Esophagus muscularis mucosa (tissue), 4 donors: ENCODE measurements around the gene FZR1. TPM values are rescaled to one million over a fixed set of nuclear protein-coding genes. Genes with fewer than 3 reads are reported as not detected.
A peak's percentile ranks its signal among the peaks of the same experiment; 100 is the strongest.

ENCODE experiments used
- DNase-seq: peaks from one replicate; pipeline ENCODE4 v3.0.0-alpha.2; 2017; ENCODE audit errors: extremely low spot score
- H3K27ac ChIP-seq, 4 donors: fragments of 200-600 bp; sonication (generic); replicated peaks in 1 of 4; 1 replicate in 3 of 4; 2 replicates in 1 of 4; pipeline ENCODE4 v1.5.1; 2016 to 2019; ENCODE audit warnings: mild to moderate bottlenecking in 1 of 4
- H3K27me3 ChIP-seq, 4 donors: fragments of 200-600 bp; sonication (generic); one replicate each; pipeline versions ENCODE4 v1.5.1 to v1.6.0; 2016 to 2019
- H3K36me3 ChIP-seq, 4 donors: fragments of 200-600 bp; sonication (generic); one replicate each; pipeline ENCODE4 v1.5.1; 2016 to 2019
- H3K4me1 ChIP-seq, 4 donors: fragments of 200-600 bp; sonication (generic); one replicate each; pipeline ENCODE4 v1.5.1; 2016 to 2019
- H3K4me3 ChIP-seq, 4 donors: fragments of 200-600 bp; sonication (generic); 1 replicate in 2 of 4; 2 replicates in 2 of 4; pipeline ENCODE4 v1.5.1; 2016 to 2019; ENCODE audit warnings: mild to moderate bottlenecking in 4 of 4, moderate library complexity in 1 of 4
- H3K9me3 ChIP-seq, 4 donors: fragments of 200-600 bp; sonication (generic); 1 replicate in 3 of 4; 2 replicates in 1 of 4; pipeline ENCODE4 v1.5.1; 2016 to 2019
- CTCF ChIP-seq, 3 experiments: fragments of 200-600 bp in 2 of 3; fragments of 450-650 bp in 1 of 3; sonication (generic) in 2 of 3; IDR thresholded peaks; one replicate each; pipeline ENCODE4 v1.5.1; 2017 to 2019; ENCODE audit warnings: antibody characterized with exemption in 3 of 3, mild to moderate bottlenecking in 2 of 3, moderate library complexity in 1 of 3
- EP300 ChIP-seq: sonication (generic); formaldehyde crosslinking; IDR thresholded peaks from one replicate; pipeline ENCODE4 v1.6.1; 2017; ENCODE audit warnings: antibody characterized with exemption
- POLR2A ChIP-seq: fragments of 450-650 bp; IDR thresholded peaks from one replicate; pipeline ENCODE4 v1.6.1; 2017; ENCODE audit warnings: antibody characterized with exemption, moderate library complexity, mild to moderate bottlenecking, low read depth
- POLR2AphosphoS5 ChIP-seq, 2 donors: sonication (generic); formaldehyde crosslinking; IDR thresholded peaks; one replicate each; pipeline ENCODE4 v1.6.1; 2017; ENCODE audit warnings: antibody characterized with exemption in 2 of 2
- WGBS: methylation state at CpG from one replicate; pipeline ENCODE4 v1.1.5; 2018; 5-methylcytosine and 5-hydroxymethylcytosine counted together
- intact Hi-C: fragments of 100-400 bp; cut with DNase I; formaldehyde crosslinking; loops from one replicate; pipeline ENCODE4 v1.15.1; 2023
- total RNA-seq, 4 donors: library from RNA; depleted of rRNA; stranded (reverse); fragments of >200 nt; gene quantifications; one replicate each; pipeline versions ENCODE4 v1.1.0 to v1.2.1, GENCODE V29; 2016

FZR1 gene
- total RNA-seq, 4 donors from 2014 or later: 15.8 to 41.2 (median 31.4) TPM

DNA sequence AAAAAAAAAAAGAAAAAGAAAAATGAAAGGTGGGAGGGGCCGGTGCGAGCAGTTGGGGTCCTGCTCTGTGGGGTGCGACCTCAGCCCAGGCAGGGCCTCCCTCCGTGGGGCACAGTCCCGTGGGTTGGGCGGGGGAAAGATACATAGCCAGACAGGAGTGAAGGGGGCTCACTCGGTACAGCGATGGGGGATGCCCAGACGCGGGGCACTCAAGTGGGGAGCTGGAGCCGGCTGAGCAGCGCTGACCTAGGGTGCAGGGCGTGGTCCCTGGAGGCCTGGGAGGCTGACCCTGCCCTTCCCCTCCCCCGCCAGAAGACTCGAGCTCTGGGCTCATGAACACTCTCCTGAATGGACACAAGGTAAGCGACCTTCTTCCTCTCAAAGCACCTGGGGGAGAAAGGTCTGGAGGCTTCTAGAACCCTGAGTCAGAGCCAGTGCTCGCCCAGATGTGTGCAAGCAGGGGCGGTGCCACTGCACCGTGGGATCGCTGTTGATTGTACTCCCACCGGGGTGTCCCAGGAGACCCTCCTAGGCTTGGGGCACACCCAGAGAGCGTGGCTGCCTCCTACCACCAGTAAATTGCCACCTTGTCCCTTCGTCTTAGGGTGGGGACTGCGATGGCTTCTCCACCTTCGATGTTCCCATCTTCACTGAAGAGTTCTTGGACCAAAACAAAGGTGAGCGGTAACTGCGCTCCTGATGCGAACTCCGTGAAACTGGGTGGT, 70.0 kb downstream of the FZR1 start:
- 85% methylated on average over 17 of the region's 29 CpGs for WGBS
- Histone ChIP-seq H3K27ac (peak overlapping the region; percentile 76 to 85 (median 81)), H3K9me3 (no peaks in the 10 kb centered on the region), H3K4me1 (peaks cover 21 to 81% (median 65%) of the 10 kb centered on the region in 4 donors), H3K27me3 (no peaks in the 10 kb centered on the region), H3K4me3 (peak overlapping the region; percentile 45 to 59 (median 48)), H3K36me3 (peaks cover 5 to 14% (median 12%) of the 10 kb centered on the region in 4 donors)
- DNase-seq: no peak
- intact Hi-C loops: loop anchor here (5.0 kb wide), 1 partner anchor 41 kb away; no protein-coding TSS in a partner anchor
- no peak for TF ChIP-seq POLR2A
- no peak for TF ChIP-seq POLR2AphosphoS5 (IDR thresholded peaks at IDR 0.05)
- TF ChIP-seq CTCF (IDR thresholded peaks at IDR 0.05): no peak
- no peak for TF ChIP-seq EP300

- peak; percentile 56 to 60 for TF ChIP-seq POLR2AphosphoS5 (IDR thresholded peaks at IDR 0.05)
- peak in 2 of 3 experiments; percentile 12 to 21 for TF ChIP-seq CTCF (IDR thresholded peaks at IDR 0.05)
- TF ChIP-seq POLR2A: no peak
- no peak for DNase-seq
- Histone ChIP-seq H3K27me3 (no peaks in the 10 kb centered on the region), H3K4me1 (peaks cover 21 to 77% (median 61%) of the 10 kb centered on the region in 4 donors), H3K27ac (peak overlapping the region; percentile 76 to 85 (median 81)), H3K9me3 (no peaks in the 10 kb centered on the region), H3K36me3 (peaks cover 5 to 14% (median 12%) of the 10 kb centered on the region in 4 donors), H3K4me3 (peak overlapping the region; percentile 45 to 59 (median 48))
- intact Hi-C loops: loop anchor here (5.0 kb wide), 1 partner anchor 40 kb away; no protein-coding TSS in a partner anchor
- WGBS: 39% methylated on average over 52 of the region's 78 CpGs
Measured at GRCh38 chr19:3576696-3577443, 70.8 kb downstream of the FZR1 start.

- WGBS: 94% methylated on average over 39 of the region's 60 CpGs
- TF ChIP-seq POLR2A (no peak), POLR2AphosphoS5 (IDR thresholded peaks at IDR 0.05) (no peak), CTCF (IDR thresholded peaks at IDR 0.05) (no peak), EP300 (no peak)
- no peak overlapping the region for H3K4me3 ChIP-seq
- peaks cover 5 to 14% (median 12%) of the 10 kb centered on the region in 4 donors for H3K36me3 ChIP-seq
- H3K9me3 ChIP-seq: no peaks in the 10 kb centered on the region
- no peaks in the 10 kb centered on the region for H3K27me3 ChIP-seq
- DNase-seq: no peak
- peak overlapping the region; percentile 76 to 85 (median 81) for H3K27ac ChIP-seq
- H3K4me1 ChIP-seq: peaks cover 21 to 72% (median 56%) of the 10 kb centered on the region in 4 donors
- intact Hi-C loops: loop anchor here (5.0 kb wide), 1 partner anchor 39 kb away; no protein-coding TSS in a partner anchor
Measured at GRCh38 chr19:3577723-3578344, 71.7 kb downstream of the FZR1 start.

DNA sequence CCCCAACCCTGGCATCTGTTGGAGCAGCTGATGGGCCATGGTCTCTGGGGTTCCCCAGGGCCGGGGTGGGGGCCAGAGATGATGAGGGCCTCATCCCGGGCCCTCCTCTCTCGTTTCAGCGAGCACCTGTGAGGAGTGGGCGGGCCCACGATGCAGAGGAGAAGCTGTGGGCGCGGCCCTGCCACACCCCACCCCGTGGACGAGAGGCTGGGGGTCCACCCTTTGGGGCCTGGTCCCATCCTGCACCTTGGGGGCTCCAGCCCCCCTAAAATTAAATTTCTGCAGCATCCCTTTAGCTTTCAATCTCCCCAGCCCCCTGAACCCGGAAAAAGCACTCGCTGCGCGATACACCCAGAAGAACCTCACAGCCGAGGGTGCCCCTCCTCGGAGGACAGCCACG, 72.3 kb downstream of the FZR1 start:
- TF ChIP-seq POLR2A (no peak), CTCF (IDR thresholded peaks at IDR 0.05) (no peak), EP300 (no peak), POLR2AphosphoS5 (IDR thresholded peaks at IDR 0.05) (no peak)
- Histone ChIP-seq H3K36me3 (peaks cover 5 to 14% (median 12%) of the 10 kb centered on the region in 4 donors), H3K9me3 (no peaks in the 10 kb centered on the region), H3K4me1 (peaks cover 20 to 68% (median 54%) of the 10 kb centered on the region in 4 donors), H3K4me3 (no peak overlapping the region), H3K27ac (peak overlapping the region in 3 of 4 donors; percentile 5 to 85 (median 80)), H3K27me3 (no peaks in the 10 kb centered on the region)
- intact Hi-C loops: loop anchor here (5.0 kb wide), 1 partner anchor 39 kb away; no protein-coding TSS in a partner anchor
- DNase-seq: no peak
- 78% methylated on average over 6 of the region's 17 CpGs for WGBS
